Measurements from ENCODE around the gene EIF2AK3.

DNA sequence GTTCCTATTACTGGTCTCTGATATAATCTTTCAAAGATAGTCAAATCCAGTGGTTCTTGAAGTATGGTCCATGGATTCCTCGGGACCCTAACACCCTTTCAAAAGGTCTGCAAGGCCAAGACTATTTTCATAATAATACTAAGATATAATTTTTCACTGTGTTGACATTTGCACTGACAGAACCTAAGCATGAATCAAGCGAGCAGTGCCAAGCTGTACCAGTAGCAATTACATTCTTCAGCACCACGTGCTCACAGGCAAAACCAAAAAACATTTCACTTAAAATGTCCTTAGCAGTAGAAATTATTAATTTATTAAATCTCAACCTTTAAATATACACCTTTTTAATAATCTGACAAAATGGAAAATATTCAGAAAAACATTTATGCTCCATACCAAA, 59.1 kb downstream of the EIF2AK3 start:
- TF ChIP-seq MXI1 (IDR thresholded peaks at IDR 0.05; ENCODE audit: low read depth, low read length) (no peak), EZH2phosphoT487 (IDR thresholded peaks at IDR 0.05; ENCODE audit: borderline replicate concordance, low read depth) (no peak), MEF2A (IDR thresholded peaks at IDR 0.05; ENCODE audit: borderline replicate concordance, low read depth) (no peak), SIN3A (IDR thresholded peaks at IDR 0.05; ENCODE audit: borderline replicate concordance, low read depth, low read length) (no peak), RCOR1 (IDR thresholded peaks at IDR 0.05; ENCODE audit: low read length) (no peak), RFX5 (IDR thresholded peaks at IDR 0.05; ENCODE audit: low read length) (no peak), SMC3 (IDR thresholded peaks at IDR 0.05; ENCODE audit: low read depth, low read length) (no peak), RAD21 (IDR thresholded peaks at IDR 0.05; ENCODE audit: low read length) (no peak)
- TF ChIP-seq, protein P1, sequence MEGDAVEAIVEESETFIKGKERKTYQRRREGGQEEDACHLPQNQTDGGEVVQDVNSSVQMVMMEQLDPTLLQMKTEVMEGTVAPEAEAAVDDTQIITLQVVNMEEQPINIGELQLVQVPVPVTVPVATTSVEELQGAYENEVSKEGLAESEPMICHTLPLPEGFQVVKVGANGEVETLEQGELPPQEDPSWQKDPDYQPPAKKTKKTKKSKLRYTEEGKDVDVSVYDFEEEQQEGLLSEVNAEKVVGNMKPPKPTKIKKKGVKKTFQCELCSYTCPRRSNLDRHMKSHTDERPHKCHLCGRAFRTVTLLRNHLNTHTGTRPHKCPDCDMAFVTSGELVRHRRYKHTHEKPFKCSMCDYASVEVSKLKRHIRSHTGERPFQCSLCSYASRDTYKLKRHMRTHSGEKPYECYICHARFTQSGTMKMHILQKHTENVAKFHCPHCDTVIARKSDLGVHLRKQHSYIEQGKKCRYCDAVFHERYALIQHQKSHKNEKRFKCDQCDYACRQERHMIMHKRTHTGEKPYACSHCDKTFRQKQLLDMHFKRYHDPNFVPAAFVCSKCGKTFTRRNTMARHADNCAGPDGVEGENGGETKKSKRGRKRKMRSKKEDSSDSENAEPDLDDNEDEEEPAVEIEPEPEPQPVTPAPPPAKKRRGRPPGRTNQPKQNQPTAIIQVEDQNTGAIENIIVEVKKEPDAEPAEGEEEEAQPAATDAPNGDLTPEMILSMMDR (IDR thresholded peaks at IDR 0.05) = no peak
- TF ChIP-seq, protein P2, sequence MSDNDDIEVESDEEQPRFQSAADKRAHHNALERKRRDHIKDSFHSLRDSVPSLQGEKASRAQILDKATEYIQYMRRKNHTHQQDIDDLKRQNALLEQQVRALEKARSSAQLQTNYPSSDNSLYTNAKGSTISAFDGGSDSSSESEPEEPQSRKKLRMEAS (IDR thresholded peaks at IDR 0.05; ENCODE audit: low read depth) = no peak
